DOHH2 (cell line): ENCODE data around the gene LAP3.
"Not testable (repeated sequence)": the region's sequence is repeated elsewhere in the genome, so short reads cannot be mapped to it uniquely, and the experiment has no call there.

Experiments
- CTCF ChIP-seq: fragments of 200-600 bp; sonication (generic); IDR thresholded peaks from one replicate; pipeline ENCODE4 v1.5.1; 2014; ENCODE audit warnings: antibody characterized with exemption, mild to moderate bottlenecking, low read depth, low read length; ENCODE audit not compliant: poor library complexity, severe bottlenecking
- EZH2phosphoT487 ChIP-seq: fragments of 200-600 bp; sonication (generic); IDR thresholded peaks from 2 replicates; pipeline ENCODE4 v1.6.1; 2017; ENCODE audit warnings: borderline replicate concordance, mild to moderate bottlenecking, antibody characterized with exemption, low read length, moderate library complexity, mixed read lengths

GRCh38 chr4:17537060-17537459 lies 39.9 kb upstream of the LAP3 start:
- not testable (repeated sequence) for TF ChIP-seq CTCF, EZH2phosphoT487
